GM12878 (cell line): ENCODE measurements around the gene ZC3H7B. TPM values are rescaled to one million over a fixed set of nuclear protein-coding genes. Genes with fewer than 3 reads are reported as not detected.

Source experiments
- BCL11A ChIP-seq: IDR thresholded peaks from 2 replicates; pipeline ENCODE4 v1.6.1; 2011; ENCODE audit warnings: low read depth, low read length
- BHLHE40 ChIP-seq, 2 experiments: fragments of 450-650 bp in 1 of 2; IDR thresholded peaks; 2 replicates each; pipeline ENCODE4 v1.6.1; 2011 to 2017; ENCODE audit warnings: low read depth in 2 of 2, borderline replicate concordance in 1 of 2, improper control_type of control experiment in 1 of 2, low read length in 1 of 2, mild to moderate bottlenecking in 1 of 2
- CREB1 ChIP-seq: IDR thresholded peaks from 2 replicates; pipeline ENCODE4 v1.6.1; 2012; ENCODE audit warnings: low read depth, mild to moderate bottlenecking, inconsistent platforms
- GABPA ChIP-seq: IDR thresholded peaks from 2 replicates; pipeline ENCODE4 v1.6.1; 2014; ENCODE audit warnings: antibody characterized with exemption, low read depth, mild to moderate bottlenecking, inconsistent platforms
- NFYA ChIP-seq: IDR thresholded peaks from 2 replicates; pipeline ENCODE4 v1.6.1; 2011; ENCODE audit warnings: low read depth, mild to moderate bottlenecking, low read length, improper control_type of control experiment, borderline replicate concordance
- PML ChIP-seq: IDR thresholded peaks from 2 replicates; pipeline ENCODE4 v1.6.1; 2012; ENCODE audit warnings: low read length, inconsistent platforms
- TBL1XR1 ChIP-seq: IDR thresholded peaks from 2 replicates; pipeline ENCODE4 v1.6.1; 2012; ENCODE audit warnings: low read depth, low read length, improper control_type of control experiment
- ZNF207 ChIP-seq: fragments of 450-650 bp; IDR thresholded peaks from 2 replicates; pipeline ENCODE4 v1.6.1; 2014; ENCODE audit warnings: antibody characterized with exemption, mild to moderate bottlenecking, borderline replicate concordance
- polyA plus RNA-seq, 11 experiments: library from polyadenylated mRNA; depleted of rRNA in 4 of 11; unstranded in 6 of 11; stranded (reverse) in 5 of 11; fragments of >200 nt; fragmentation: Nextera tagmentation in 4 of 11; fragmentation: Illumina TruSeq in 1 of 11; extraction: Ambion mirVana in 4 of 11; extraction: Trizol in 1 of 11; gene quantifications; 1 replicate in 1 of 11; 2 replicates in 10 of 11; pipeline versions ENCODE4 v1.2.1 to v1.2.3, GENCODE V29; 2011 to 2016; ENCODE audit warnings: inconsistent platforms in 2 of 11, missing spikeins in 2 of 11, low read depth in 1 of 11
- total RNA-seq, 4 experiments: library from RNA; depleted of rRNA in 3 of 4; stranded (reverse); fragments of >200 nt in 3 of 4; fragmentation: Illumina TruSeq in 1 of 4; extraction: Trizol in 1 of 4; gene quantifications; 2 replicates each; pipeline versions ENCODE4 v1.2.1 to v1.2.3, GENCODE V29; 2013 to 2021
- TF ChIP-seq, protein P1 (sequence below): fragments of 450-650 bp; formaldehyde crosslinking; IDR thresholded peaks from 2 replicates; pipeline ENCODE4 v1.4.0; 2020; ENCODE audit warnings: mild to moderate bottlenecking, moderate library complexity
- TF ChIP-seq, protein P2 (sequence below): fragments of 450-650 bp; IDR thresholded peaks from 2 replicates; pipeline ENCODE4 v1.6.1; 2017; ENCODE audit warnings: low read depth, mild to moderate bottlenecking, moderate library complexity
- TF ChIP-seq, protein P3 (sequence below): fragments of 150-350 bp; IDR thresholded peaks from 2 replicates; pipeline ENCODE4 v1.6.1; 2016; ENCODE audit warnings: low read depth, low read length
- TF ChIP-seq, protein P4 (sequence below): fragments of 450-650 bp; IDR thresholded peaks from 2 replicates; pipeline ENCODE4 v1.6.1; 2017; ENCODE audit warnings: mild to moderate bottlenecking, moderate library complexity

Gene ZC3H7B
- total and polyA plus RNA-seq, 10 of the 15 experiments (the other 5 are each of a cell fraction or from before 2014, with no cell fraction given), result 0.26 to 52.3 (median 22.4) TPM

DNA sequence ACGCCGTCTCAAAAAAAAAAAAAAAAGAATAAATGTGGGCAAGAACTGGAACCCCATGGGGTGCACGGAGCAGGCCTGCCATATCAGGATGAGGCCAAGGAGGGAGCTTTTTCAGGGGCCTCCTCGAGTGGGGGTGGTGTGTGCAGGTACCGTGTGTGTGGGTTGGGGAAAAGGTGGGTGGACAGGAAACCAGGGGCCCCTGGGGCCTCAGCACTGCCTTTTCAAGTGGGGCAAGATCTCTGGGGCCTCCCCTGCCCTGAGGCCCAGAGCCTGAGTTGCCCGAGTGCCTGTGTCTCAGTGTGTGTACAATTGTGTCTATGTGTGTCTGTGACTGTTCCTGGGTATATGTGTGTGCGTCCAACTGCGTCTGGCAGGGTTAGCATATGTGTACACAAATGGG, 104.3 kb downstream of the ZC3H7B start (continued):
- TF ChIP-seq BHLHE40 (IDR thresholded peaks at IDR 0.05; ENCODE audit: borderline replicate concordance in 1 of 2, low read depth in 2 of 2, low read length in 1 of 2) (peak in 1 of 2 experiments; percentile 18; a peak in 1 of 4 replicates), CREB1 (no peak), TBL1XR1 (peak; percentile 41; the same call in 1 of the 2 replicates), PML (no peak), BCL11A (peak; percentile 41; the same call in 1 of the 2 replicates), NFYA (no peak), ZNF207 (no peak), GABPA (no peak)
- TF ChIP-seq, protein P1, sequence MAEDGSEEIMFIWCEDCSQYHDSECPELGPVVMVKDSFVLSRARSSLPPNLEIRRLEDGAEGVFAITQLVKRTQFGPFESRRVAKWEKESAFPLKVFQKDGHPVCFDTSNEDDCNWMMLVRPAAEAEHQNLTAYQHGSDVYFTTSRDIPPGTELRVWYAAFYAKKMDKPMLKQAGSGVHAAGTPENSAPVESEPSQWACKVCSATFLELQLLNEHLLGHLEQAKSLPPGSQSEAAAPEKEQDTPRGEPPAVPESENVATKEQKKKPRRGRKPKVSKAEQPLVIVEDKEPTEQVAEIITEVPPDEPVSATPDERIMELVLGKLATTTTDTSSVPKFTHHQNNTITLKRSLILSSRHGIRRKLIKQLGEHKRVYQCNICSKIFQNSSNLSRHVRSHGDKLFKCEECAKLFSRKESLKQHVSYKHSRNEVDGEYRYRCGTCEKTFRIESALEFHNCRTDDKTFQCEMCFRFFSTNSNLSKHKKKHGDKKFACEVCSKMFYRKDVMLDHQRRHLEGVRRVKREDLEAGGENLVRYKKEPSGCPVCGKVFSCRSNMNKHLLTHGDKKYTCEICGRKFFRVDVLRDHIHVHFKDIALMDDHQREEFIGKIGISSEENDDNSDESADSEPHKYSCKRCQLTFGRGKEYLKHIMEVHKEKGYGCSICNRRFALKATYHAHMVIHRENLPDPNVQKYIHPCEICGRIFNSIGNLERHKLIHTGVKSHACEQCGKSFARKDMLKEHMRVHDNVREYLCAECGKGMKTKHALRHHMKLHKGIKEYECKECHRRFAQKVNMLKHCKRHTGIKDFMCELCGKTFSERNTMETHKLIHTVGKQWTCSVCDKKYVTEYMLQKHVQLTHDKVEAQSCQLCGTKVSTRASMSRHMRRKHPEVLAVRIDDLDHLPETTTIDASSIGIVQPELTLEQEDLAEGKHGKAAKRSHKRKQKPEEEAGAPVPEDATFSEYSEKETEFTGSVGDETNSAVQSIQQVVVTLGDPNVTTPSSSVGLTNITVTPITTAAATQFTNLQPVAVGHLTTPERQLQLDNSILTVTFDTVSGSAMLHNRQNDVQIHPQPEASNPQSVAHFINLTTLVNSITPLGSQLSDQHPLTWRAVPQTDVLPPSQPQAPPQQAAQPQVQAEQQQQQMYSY (CRISPR knock-in tag), result no peak
- TF ChIP-seq, protein P2, sequence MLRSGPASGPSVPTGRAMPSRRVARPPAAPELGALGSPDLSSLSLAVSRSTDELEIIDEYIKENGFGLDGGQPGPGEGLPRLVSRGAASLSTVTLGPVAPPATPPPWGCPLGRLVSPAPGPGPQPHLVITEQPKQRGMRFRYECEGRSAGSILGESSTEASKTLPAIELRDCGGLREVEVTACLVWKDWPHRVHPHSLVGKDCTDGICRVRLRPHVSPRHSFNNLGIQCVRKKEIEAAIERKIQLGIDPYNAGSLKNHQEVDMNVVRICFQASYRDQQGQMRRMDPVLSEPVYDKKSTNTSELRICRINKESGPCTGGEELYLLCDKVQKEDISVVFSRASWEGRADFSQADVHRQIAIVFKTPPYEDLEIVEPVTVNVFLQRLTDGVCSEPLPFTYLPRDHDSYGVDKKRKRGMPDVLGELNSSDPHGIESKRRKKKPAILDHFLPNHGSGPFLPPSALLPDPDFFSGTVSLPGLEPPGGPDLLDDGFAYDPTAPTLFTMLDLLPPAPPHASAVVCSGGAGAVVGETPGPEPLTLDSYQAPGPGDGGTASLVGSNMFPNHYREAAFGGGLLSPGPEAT, result no peak
- TF ChIP-seq, protein P3, sequence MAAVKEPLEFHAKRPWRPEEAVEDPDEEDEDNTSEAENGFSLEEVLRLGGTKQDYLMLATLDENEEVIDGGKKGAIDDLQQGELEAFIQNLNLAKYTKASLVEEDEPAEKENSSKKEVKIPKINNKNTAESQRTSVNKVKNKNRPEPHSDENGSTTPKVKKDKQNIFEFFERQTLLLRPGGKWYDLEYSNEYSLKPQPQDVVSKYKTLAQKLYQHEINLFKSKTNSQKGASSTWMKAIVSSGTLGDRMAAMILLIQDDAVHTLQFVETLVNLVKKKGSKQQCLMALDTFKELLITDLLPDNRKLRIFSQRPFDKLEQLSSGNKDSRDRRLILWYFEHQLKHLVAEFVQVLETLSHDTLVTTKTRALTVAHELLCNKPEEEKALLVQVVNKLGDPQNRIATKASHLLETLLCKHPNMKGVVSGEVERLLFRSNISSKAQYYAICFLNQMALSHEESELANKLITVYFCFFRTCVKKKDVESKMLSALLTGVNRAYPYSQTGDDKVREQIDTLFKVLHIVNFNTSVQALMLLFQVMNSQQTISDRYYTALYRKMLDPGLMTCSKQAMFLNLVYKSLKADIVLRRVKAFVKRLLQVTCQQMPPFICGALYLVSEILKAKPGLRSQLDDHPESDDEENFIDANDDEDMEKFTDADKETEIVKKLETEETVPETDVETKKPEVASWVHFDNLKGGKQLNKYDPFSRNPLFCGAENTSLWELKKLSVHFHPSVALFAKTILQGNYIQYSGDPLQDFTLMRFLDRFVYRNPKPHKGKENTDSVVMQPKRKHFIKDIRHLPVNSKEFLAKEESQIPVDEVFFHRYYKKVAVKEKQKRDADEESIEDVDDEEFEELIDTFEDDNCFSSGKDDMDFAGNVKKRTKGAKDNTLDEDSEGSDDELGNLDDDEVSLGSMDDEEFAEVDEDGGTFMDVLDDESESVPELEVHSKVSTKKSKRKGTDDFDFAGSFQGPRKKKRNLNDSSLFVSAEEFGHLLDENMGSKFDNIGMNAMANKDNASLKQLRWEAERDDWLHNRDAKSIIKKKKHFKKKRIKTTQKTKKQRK, result no peak
- TF ChIP-seq, protein P4, sequence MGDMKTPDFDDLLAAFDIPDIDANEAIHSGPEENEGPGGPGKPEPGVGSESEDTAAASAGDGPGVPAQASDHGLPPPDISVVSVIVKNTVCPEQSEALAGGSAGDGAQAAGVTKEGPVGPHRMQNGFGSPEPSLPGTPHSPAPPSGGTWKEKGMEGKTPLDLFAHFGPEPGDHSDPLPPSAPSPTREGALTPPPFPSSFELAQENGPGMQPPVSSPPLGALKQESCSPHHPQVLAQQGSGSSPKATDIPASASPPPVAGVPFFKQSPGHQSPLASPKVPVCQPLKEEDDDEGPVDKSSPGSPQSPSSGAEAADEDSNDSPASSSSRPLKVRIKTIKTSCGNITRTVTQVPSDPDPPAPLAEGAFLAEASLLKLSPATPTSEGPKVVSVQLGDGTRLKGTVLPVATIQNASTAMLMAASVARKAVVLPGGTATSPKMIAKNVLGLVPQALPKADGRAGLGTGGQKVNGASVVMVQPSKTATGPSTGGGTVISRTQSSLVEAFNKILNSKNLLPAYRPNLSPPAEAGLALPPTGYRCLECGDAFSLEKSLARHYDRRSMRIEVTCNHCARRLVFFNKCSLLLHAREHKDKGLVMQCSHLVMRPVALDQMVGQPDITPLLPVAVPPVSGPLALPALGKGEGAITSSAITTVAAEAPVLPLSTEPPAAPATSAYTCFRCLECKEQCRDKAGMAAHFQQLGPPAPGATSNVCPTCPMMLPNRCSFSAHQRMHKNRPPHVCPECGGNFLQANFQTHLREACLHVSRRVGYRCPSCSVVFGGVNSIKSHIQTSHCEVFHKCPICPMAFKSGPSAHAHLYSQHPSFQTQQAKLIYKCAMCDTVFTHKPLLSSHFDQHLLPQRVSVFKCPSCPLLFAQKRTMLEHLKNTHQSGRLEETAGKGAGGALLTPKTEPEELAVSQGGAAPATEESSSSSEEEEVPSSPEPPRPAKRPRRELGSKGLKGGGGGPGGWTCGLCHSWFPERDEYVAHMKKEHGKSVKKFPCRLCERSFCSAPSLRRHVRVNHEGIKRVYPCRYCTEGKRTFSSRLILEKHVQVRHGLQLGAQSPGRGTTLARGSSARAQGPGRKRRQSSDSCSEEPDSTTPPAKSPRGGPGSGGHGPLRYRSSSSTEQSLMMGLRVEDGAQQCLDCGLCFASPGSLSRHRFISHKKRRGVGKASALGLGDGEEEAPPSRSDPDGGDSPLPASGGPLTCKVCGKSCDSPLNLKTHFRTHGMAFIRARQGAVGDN, result no peak
